NCI-H748 (cell line): ENCODE data around the gene CAPNS1.

Experiments used
- DNase-seq: peaks from one replicate; lab custom pipeline; 2025; ENCODE audit not compliant: unreplicated experiment; lab: John Stamatoyannopoulos, UW

Gene CAPNS1

GRCh38 chr19:36139473-36140303 lies at the start of gene CAPNS1:
Gene CAPNS1 (plus strand): TSS chr19:36140066. CDS start chr19:36141012, 946 bp downstream.
- peak; percentile 98 for DNase-seq

DNA sequence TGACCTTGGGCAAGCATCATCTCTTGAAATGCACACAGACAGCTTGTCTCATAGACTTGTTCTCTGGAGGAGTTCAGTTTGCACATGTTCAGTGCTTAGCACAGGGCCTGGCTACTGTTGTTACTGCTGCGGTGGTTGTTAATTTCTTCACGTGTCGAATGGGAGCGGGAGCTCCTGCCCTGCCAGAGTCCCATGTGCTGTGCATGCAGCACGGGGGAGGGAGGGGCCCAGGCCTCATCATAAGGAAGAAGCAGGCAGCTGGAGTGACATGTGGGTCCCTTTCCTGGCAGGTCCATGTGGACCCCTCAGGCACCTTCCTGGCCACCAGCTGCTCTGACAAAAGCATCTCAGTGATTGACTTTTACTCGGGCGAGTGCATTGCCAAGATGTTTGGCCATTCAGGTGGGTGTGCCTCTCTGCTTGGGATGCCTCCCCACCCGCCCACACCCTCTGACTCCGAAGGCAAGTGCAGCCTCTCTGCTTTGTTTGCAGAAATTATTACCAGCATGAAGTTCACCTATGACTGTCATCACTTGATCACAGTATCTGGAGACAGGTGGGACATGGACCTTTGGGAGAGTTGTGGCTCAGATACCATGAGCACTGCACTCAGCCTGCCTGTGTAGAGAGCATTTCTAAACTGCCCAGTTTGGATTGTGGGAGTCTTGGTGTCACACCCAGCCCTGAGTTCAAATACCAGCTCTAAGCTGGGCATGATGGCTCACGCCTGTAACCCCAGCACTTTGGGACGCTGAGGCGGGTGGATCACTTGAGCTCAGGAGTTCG lies 48.8 kb upstream of the CAPNS1 start:
- DNase-seq: no peak

DNA sequence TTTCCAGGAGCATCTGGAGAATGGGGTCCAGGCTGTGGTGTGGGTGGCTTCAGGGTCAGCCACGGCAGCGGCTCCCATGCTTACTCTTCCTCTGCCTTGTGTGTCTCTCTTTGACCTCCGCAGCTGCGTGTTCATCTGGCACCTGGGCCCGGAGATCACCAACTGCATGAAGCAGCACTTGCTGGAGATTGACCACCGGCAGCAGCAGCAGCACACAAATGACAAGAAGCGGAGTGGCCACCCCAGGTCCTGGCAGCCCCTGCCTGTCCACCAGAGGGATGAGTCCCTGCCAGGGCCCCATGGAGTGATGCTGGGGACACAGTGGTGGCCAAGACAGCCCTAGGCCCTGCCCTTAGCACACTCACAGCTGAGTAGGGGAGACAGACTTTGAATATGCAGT lies 47.3 kb upstream of the CAPNS1 start:
- DNase-seq: no peak

DNA sequence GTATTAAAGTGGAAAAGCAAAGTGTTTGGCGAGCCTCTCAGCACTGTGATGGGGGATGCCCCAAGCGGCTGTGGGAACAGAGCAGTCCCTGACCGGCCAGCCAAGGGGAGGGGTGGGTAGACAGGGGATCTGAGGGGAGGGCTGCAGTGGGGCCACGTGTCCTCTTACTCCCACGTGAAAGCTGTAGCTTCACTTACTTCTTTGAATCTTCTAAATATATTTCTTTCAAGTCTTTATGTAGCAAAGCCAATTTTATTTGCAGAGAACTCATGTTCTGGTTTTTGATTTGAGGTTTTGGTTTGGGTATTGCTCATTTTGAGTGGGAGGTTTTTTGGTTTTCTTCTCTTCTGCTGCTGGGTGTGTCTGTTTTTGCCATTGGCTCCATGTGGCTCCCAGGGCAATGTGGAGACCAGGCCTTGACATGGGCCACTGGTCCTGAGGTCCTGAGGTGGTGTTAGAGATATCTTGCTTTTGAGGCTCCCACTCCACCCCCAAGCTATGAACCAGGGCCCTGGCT lies 46.7 kb upstream of the CAPNS1 start:
- no peak for DNase-seq

GRCh38 chr19:36093687-36094086 lies 46.2 kb upstream of the CAPNS1 start:
- no peak for DNase-seq

- no peak for DNase-seq
Measured at GRCh38 chr19:36097036-36097435, 42.8 kb upstream of the CAPNS1 start.

- DNase-seq: no peak
Measured at GRCh38 chr19:36099166-36099785, 40.6 kb upstream of the CAPNS1 start.

DNA sequence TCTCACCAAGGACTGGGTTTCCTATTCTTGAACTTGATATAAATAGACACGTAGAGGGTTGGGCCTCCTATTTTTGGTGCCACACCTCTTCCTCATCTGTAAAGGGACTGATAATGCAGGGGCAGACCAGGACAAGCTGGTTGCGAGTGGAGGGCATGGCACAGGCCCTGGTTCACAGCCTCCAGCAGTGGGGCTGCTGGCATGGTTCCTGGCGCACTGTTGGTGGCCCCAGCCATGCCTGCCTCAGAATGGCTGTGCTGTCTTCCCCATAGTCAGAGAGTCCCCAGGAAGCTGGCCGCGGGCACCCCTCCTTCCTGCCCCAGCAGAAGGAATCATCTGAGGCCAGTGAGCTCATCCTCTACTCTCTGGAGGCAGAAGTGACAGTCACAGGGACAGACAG lies 39.4 kb upstream of the CAPNS1 start:
- DNase-seq: no peak

DNA sequence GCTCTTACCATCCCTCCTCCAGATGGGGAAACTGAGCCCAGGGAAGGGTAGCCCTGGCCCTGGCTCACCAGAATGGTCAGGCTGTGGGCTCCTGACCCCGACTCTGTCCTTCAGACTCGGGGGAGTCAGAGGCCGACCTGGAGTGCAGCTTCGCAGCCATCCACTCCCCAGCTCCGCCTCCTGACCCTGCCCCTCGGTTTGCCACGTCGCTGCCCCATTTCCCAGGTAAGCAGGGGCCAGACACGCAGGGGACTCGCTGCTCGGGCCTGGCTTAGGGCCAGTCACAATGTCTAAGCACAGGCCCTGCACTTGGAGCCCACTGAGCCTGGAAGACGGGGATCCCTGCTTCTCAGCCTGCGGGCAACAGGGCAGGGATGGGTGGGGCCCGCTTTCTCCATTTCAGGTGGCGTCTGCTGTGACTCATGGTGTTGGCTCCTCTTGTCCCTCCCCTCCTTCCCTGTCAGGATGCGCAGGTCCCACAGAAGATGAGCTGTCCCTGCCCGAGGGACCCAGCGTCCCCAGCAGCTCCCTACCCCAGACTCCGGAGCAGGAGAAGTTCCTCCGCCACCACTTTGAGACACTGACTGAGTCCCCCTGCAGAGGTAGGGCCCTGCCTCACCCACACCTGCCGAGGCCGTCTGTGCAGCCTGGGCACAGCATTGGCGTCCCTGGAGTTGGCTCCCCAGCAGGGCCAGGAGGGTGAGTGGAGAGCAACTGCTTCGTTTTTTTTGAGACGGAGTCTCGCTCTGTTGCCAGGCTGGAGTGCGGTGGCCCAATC lies 38.1 kb upstream of the CAPNS1 start:
- DNase-seq: no peak

DNA sequence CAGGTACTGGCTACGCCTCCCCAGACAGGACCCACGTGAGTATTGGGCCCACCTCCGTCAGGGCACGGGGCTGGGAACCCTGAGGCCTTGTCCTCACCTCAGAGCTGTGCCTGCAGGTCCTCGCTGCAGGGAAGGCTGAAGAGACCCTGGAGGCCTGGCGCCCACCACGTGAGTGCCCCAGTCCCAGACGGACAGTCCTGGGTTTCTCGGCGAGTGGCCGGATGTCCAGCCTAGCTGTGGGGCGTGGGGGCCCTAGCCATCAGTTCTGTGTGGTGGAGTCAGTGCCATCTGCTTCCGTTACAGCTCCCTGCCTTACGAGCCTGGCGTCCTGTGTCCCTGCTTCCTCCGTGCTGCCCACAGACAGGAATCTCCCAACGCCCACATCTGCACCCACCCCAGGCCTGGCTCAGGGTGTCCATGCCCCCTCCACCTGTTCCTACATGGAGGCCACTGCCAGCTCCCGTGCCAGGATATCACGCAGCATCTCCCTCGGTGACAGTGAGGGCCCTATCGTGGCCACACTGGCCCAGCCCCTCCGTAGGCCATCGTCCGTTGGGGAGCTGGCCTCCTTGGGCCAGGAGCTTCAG lies 36.7 kb upstream of the CAPNS1 start:
- DNase-seq: no peak

DNA sequence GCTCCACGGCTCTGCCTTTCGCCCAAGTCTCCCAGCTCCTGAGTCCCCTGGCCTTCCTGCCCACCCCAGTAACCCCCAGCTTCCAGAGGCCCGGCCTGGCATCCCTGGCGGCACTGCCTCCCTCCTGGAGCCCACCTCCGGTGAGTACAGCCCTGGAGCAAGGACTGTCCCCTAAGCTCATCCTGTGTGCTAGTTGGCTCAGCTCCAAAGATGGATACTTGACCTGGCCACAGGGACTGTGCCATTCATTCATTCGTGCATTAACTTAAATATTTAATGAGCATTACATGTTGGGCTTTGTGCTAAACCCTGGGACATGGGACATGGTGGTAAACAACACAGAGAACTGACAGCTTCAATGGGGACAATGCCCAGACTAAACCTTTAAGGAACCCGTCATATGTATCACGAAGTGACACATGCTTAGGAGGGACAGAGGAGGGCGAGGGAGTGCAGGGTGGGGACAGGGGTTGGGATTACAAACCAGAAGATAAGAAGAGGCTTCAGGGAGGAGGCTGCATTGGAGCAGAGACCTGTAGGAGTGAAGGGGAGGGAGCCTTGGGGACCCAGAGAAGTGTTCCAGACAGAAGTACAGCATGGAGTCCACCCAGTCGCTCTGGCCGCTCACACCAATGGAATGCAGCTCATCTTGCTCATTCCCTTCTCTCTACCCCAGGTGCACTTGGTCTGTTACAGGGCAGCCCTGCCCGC lies 35.9 kb upstream of the CAPNS1 start:
- DNase-seq: no peak

- no peak for DNase-seq
Measured at GRCh38 chr19:36106441-36106840, 33.4 kb upstream of the CAPNS1 start.

DNA sequence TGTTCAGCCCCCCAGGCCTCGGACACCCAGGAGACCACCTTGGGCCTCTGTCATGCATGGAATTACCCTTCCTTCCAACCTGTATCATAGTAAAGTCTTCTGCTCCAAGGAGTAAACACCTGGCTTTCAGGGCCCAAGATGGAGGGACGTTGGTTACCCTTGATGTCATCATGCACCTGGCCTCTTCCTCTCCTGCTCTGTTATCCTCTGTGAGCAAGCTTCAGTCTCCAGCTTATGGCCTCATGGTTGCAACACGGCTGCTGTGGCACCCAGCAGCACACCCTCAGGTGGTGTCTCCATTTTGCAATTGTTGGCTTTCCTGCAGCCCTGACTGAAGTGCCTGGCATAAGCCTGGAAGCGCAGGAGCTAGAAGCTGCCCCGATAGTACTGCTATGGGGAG lies 32.9 kb upstream of the CAPNS1 start:
- no peak for DNase-seq

- no peak for DNase-seq
Measured at GRCh38 chr19:36108684-36109083, 31.2 kb upstream of the CAPNS1 start.

GRCh38 chr19:36110487-36111199 lies 29.2 kb upstream of the CAPNS1 start, which contains the start of gene OVOL3:
Gene OVOL3 (plus strand): TSS chr19:36111143. CDS start chr19:36111203, 60 bp downstream.
- no peak for DNase-seq

DNA sequence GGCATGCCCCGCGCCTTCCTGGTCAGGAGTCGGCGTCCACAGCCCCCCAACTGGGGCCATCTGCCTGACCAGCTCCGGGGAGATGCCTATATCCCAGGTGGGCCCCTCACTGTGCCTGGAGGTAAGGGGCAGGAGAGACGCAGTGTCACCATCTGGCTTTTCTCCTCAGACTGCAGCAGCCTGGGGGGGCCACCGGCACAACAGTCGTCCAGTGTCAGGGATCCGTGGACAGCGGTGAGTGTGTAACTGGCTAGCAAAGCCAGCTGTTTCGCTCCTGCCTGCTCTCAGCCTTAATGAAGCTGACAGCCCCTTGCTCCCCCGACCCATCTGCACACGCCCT lies 28.7 kb upstream of the CAPNS1 start:
- DNase-seq: no peak

DNA sequence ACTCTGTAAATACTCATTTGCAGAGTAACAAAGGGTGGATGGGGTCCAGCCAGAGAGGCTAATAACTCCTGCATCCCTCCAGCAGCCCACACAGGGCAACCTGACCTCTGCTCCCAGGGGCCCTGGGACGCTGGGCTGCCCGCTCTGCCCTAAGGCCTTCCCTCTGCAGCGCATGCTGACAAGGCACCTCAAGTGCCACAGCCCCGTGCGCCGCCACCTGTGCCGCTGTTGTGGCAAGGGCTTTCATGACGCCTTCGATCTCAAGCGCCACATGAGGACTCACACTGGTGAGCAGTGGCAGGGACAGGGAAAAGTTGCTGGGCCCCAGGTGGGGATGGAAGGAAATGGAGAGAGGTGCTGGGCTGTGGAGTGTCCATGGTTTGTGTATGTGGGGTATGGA lies 27.2 kb upstream of the CAPNS1 start:
- DNase-seq: no peak

DNA sequence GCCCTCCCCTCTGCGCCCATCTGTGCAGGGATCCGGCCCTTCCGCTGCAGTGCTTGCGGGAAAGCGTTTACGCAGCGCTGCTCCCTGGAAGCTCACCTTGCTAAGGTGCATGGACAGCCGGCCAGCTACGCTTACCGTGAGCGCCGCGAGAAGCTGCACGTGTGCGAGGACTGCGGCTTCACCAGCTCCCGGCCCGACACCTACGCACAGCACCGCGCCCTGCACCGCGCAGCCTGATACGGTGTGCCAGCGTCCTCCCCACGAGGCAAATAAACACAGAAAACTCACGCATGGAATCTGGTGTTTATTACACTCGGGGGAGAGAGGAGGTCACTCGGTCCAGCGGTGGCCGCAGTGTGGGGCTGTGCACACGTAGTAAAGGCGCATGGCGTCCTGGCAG lies 26.4 kb upstream of the CAPNS1 start:
- no peak for DNase-seq
